ENCODE measurements around the gene SSH2. TPM values are rescaled to one million over a fixed set of nuclear protein-coding genes. Genes with fewer than 3 reads are reported as not detected.

Gene SSH2
- polyA plus RNA-seq, 1 donor from 2014 or later, result 16.6 TPM

GRCh38 chr17:29624586-29624985, 305.4 kb downstream of the SSH2 start:
- Histone ChIP-seq H3K4me2 (ENCODE audit: low read length) (no peak overlapping the region), H3K27ac (ENCODE audit: low read length) (no peak overlapping the region)

GRCh38 chr17:29623283-29623647, 306.8 kb downstream of the SSH2 start:
- no peaks in the 10 kb centered on the region for H3K9me3 ChIP-seq (ENCODE audit: low read length)
- H3K79me2 ChIP-seq (replicated peaks; ENCODE audit: insufficient read depth, low read length), result no peaks in the 10 kb centered on the region
- no peaks in the 10 kb centered on the region for H3K36me3 ChIP-seq (ENCODE audit: insufficient read depth, low read length)
- H2AFZ ChIP-seq (ENCODE audit: low read depth, low read length), result no peak overlapping the region
- H4K20me1 ChIP-seq (ENCODE audit: insufficient read depth), result no peaks in the 10 kb centered on the region
- no peaks in the 10 kb centered on the region for H3K9me2 ChIP-seq (ENCODE audit: insufficient read depth, low read length)
- H3F3A ChIP-seq (ENCODE audit: insufficient read depth, low read length, poor library complexity, severe bottlenecking), result no peaks in the 10 kb centered on the region
- no peak overlapping the region for H3K4me2 ChIP-seq (ENCODE audit: low read length)
- peaks cover 34% of the 10 kb centered on the region for H3K27me3 ChIP-seq (ENCODE audit: insufficient read depth, low read depth, low read length)
- no peak overlapping the region for H3K27ac ChIP-seq (ENCODE audit: low read length)
- H3K9ac ChIP-seq (ENCODE audit: low read length), result peak overlapping the region; percentile 36
- H3K4me3 ChIP-seq (ENCODE audit: low read length), result peak overlapping the region; percentile 68
- TF ChIP-seq EP300 (conservative IDR thresholded peaks at IDR 0.05; ENCODE audit: poor library complexity, severe bottlenecking) (no peak), EZH2 (IDR thresholded peaks at IDR 0.05; ENCODE audit: borderline replicate concordance, insufficient read depth, low read length, poor library complexity, severe bottlenecking) (no peak), RAD21 (conservative IDR thresholded peaks at IDR 0.05) (no peak), SMC3 (conservative IDR thresholded peaks at IDR 0.05; ENCODE audit: poor library complexity) (no peak), REST (IDR thresholded peaks at IDR 0.05; ENCODE audit: borderline replicate concordance) (no peak), CTCF (IDR thresholded peaks at IDR 0.05; ENCODE audit: poor library complexity, severe bottlenecking) (no peak)

More at GRCh38 chr17:29624586-29624985, 305.4 kb downstream of the SSH2 start:
- no peak overlapping the region for H3K4me3 ChIP-seq (ENCODE audit: low read length)
- TF ChIP-seq TAF1 (IDR thresholded peaks at IDR 0.05; ENCODE audit: low read depth), result no peak
- no peak for TF ChIP-seq REST (IDR thresholded peaks at IDR 0.05; ENCODE audit: borderline replicate concordance)
- no peak for TF ChIP-seq POLR2AphosphoS5 (IDR thresholded peaks at IDR 0.05)
- no peak for TF ChIP-seq EZH2 (IDR thresholded peaks at IDR 0.05; ENCODE audit: borderline replicate concordance, insufficient read depth, low read length, poor library complexity, severe bottlenecking)
- TF ChIP-seq MXI1 (conservative IDR thresholded peaks at IDR 0.05; ENCODE audit: poor library complexity, severe bottlenecking), result no peak
- no peak for TF ChIP-seq EP300 (conservative IDR thresholded peaks at IDR 0.05; ENCODE audit: poor library complexity, severe bottlenecking)
- TF ChIP-seq CTCF (IDR thresholded peaks at IDR 0.05; ENCODE audit: poor library complexity, severe bottlenecking), result no peak
- no peak for TF ChIP-seq RAD21 (conservative IDR thresholded peaks at IDR 0.05)
- TF ChIP-seq SMC3 (conservative IDR thresholded peaks at IDR 0.05; ENCODE audit: poor library complexity), result no peak
- peaks cover 21% of the 10 kb centered on the region for H3K27me3 ChIP-seq (ENCODE audit: insufficient read depth, low read depth, low read length)
- H3K9me3 ChIP-seq (ENCODE audit: low read length), result no peaks in the 10 kb centered on the region
- no peaks in the 10 kb centered on the region for H3K36me3 ChIP-seq (ENCODE audit: insufficient read depth, low read length)
- no peaks in the 10 kb centered on the region for H4K20me1 ChIP-seq (ENCODE audit: insufficient read depth)
- no peak overlapping the region for H3K9ac ChIP-seq (ENCODE audit: low read length)
- H3K9me2 ChIP-seq (ENCODE audit: insufficient read depth, low read length), result no peaks in the 10 kb centered on the region
- H3F3A ChIP-seq (ENCODE audit: insufficient read depth, low read length, poor library complexity, severe bottlenecking), result no peaks in the 10 kb centered on the region
- H2AFZ ChIP-seq (ENCODE audit: low read depth, low read length), result no peak overlapping the region
- no peaks in the 10 kb centered on the region for H3K79me2 ChIP-seq (replicated peaks; ENCODE audit: insufficient read depth, low read length)

Data from neural cell (in vitro differentiated cells).